Measurements from ENCODE around the gene HBA2. TPM values are rescaled to one million over a fixed set of nuclear protein-coding genes. Genes with fewer than 3 reads are reported as not detected.
"Not testable (repeated sequence)": the region's sequence is repeated elsewhere in the genome, so short reads cannot be mapped to it uniquely, and the experiment has no call there.

Gene HBA2
- total RNA-seq, 2 donors from 2014 or later, result not detected

DNA sequence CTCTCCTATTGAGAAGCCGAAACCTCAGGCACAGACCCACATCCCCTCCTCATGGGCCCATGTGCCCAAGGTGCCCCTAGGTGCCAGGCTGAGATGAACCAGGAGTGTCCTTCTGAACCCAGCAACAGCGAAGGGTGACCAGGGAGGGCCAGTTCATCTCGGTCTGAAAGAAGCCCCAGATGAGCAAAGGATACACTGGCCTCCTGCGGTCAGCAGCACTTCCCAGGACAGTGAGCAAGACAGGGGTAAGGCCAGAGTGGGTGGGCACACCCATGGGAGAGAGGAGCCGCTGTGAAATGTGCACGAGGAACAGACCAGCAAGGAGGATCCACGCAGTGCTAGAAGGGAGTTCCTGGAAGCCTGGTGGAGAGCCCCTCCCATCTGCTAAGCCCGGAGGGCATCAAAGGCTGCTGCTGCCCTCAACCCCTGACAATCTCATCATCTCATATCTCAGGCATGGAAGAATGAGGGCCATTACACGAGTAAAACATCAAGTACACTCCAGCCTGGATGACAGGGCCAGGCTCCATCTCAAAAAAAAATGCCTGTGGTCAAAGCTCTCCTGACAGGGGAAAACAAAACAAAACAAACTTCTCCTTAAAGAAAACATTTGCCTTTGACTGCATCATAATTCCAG, 23.5 kb upstream of the HBA2 start:
- H3K36me3 Mint-ChIP-seq (ENCODE audit: low read depth), result no peaks in the 10 kb centered on the region
- no peak overlapping the region for H3K4me3 Mint-ChIP-seq
- H3K4me1 Mint-ChIP-seq, result no peaks in the 10 kb centered on the region
- peaks cover 4% of the 10 kb centered on the region for H3K27me3 Mint-ChIP-seq
- H3K27ac Mint-ChIP-seq, result no peak overlapping the region
- no peaks in the 10 kb centered on the region for H3K9me3 Mint-ChIP-seq
- ATAC-seq (replicated peaks), result no peak

DNA sequence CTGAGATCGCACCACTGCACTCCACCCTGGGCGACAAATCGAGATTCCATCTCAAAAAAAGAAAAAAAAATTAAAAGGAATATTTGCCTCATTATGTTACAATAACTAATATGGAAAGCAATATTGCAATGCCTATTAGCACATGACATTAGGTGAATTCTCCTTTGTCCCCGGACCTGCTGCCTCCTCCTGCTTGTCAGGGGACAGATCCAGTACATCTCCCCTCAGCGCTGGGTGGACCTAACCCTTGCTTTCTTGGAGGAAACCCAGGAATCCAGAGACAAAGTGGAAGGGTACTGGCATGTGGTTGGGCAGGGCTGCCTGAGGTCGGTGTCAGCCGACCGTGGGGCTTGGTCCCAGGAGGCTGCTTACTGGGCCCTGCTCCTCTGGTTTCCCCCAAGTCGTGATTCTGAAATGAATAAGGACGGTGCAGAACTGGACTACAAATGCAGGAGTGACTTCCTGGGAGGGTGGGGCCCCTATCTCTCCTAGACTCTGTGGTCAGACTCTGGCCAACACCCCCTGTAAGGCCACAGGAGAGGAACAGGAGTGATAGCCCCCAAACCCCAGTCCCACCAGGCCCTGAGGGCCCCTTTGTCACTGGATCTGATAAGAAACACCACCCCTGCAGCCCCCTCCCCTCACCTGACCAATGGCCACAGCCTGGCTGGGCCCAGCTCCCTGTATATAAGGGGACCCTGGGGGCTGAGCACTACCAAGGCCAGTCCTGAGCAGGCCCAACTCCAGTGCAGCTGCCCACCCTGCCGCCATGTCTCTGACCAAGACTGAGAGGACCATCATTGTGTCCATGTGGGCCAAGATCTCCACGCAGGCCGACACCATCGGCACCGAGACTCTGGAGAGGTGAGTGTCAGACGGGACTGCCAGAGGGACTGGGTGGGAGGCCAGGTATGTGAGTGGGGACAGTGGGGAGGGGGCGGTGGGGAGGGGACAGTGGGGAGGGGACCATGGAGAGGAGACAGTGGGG, 20.2 kb upstream of the HBA2 start, which contains the start of gene HBZ:
Gene HBZ (plus strand): TSS at position 504 of the 988 bp plus-strand sequence. CDS start 266 bp downstream, at position 770.
- ATAC-seq (replicated peaks), result no peak
- H3K27ac Mint-ChIP-seq, result no peak within 1 kb of the TSS
- no peaks in the 10 kb centered on the region for H3K36me3 Mint-ChIP-seq (ENCODE audit: low read depth)
- H3K9me3 Mint-ChIP-seq, result no peaks in the 10 kb centered on the region
- H3K27me3 Mint-ChIP-seq, result peaks cover 14% of the 10 kb centered on the region
- peaks cover 5% of the 10 kb centered on the region for H3K4me1 Mint-ChIP-seq
- no peak within 1 kb of the TSS for H3K4me3 Mint-ChIP-seq

- H3K4me1 Mint-ChIP-seq; H3K4me3 Mint-ChIP-seq; H3K9me3 Mint-ChIP-seq; H3K36me3 Mint-ChIP-seq (ENCODE audit: low read depth); ATAC-seq (replicated peaks); H3K27ac Mint-ChIP-seq: not testable (repeated sequence)
- peaks cover 18% of the 10 kb centered on the region for H3K27me3 Mint-ChIP-seq
Measured at GRCh38 chr16:153129-153521, 19.6 kb upstream of the HBA2 start.

DNA sequence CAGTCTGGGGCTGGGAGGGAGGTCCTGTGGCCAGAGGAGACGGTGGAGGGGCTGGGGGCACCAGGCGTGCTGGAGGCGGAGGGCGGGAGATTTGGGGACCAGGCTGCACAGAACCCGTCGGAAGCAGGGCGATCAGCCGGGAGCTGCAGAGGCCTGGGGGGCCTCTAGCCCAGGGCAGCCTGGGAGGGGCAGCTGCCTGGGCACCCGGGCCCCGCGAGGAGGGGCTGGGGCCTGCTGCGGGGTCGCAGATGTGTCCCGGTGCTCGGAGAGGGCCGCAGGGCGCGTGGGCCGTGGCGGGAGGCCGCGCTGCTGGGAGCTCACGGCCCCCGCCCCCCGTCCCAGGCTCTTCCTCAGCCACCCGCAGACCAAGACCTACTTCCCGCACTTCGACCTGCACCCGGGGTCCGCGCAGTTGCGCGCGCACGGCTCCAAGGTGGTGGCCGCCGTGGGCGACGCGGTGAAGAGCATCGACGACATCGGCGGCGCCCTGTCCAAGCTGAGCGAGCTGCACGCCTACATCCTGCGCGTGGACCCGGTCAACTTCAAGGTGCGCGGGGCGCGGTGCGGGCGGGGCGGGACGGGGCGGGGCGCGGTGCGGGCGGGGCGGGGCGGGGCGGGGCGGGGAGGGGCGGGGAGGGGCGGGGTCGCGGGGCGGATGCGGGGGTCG, 19.0 kb upstream of the HBA2 start:
- ATAC-seq (replicated peaks), result peak; percentile 57
- H3K27ac Mint-ChIP-seq; H3K4me1 Mint-ChIP-seq; H3K36me3 Mint-ChIP-seq (ENCODE audit: low read depth); H3K9me3 Mint-ChIP-seq: not testable (repeated sequence)
- H3K27me3 Mint-ChIP-seq, result peaks cover 20% of the 10 kb centered on the region
- H3K4me3 Mint-ChIP-seq, result peak overlapping the region; percentile 61

GRCh38 chr16:154217-155030, 18.3 kb upstream of the HBA2 start:
- H3K27me3 Mint-ChIP-seq, result peaks cover 22% of the 10 kb centered on the region
- peak; percentile 39 for ATAC-seq (replicated peaks)

DNA sequence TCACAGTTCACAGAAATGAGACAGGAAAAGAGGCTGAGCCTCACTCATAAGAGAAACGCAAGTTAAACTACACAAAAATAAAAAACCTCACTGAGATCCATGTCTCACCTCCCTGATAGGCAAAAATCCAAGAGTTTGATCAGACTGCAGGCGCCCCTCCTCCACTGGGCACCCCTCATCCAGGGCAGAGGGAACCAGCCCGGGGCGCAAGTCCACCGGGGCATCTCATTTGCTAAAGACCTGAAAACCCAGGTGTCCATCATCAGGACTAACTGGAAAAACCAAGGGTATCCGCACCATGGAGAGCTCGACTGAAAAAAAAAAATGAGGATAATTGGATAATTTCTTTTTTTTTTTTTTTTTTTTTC, 17.7 kb upstream of the HBA2 start:
- Mint-ChIP-seq H3K9me3 (no peaks in the 10 kb centered on the region), H3K4me3 (peak overlapping the region; percentile 61), H3K27ac (no peak overlapping the region), H3K27me3 (peaks cover 25% of the 10 kb centered on the region), H3K36me3 (ENCODE audit: low read depth) (no peaks in the 10 kb centered on the region), H3K4me1 (peaks cover 5% of the 10 kb centered on the region)
- no peak for ATAC-seq (replicated peaks)

More at GRCh38 chr16:154217-155030, 18.3 kb upstream of the HBA2 start:
- peaks cover 5% of the 10 kb centered on the region for H3K4me1 Mint-ChIP-seq
- no peaks in the 10 kb centered on the region for H3K36me3 Mint-ChIP-seq (ENCODE audit: low read depth)
- H3K9me3 Mint-ChIP-seq, result no peaks in the 10 kb centered on the region
- H3K4me3 Mint-ChIP-seq, result peak overlapping the region; percentile 61
- no peak overlapping the region for H3K27ac Mint-ChIP-seq

- ATAC-seq (replicated peaks), result no peak
- H3K27me3 Mint-ChIP-seq, result peaks cover 35% of the 10 kb centered on the region
- H3K27ac Mint-ChIP-seq, result no peak overlapping the region
- H3K36me3 Mint-ChIP-seq (ENCODE audit: low read depth), result no peaks in the 10 kb centered on the region
- no peak overlapping the region for H3K4me3 Mint-ChIP-seq
- no peaks in the 10 kb centered on the region for H3K9me3 Mint-ChIP-seq
- H3K4me1 Mint-ChIP-seq, result peaks cover 5% of the 10 kb centered on the region
Measured at GRCh38 chr16:159136-159849, 13.4 kb upstream of the HBA2 start.

DNA sequence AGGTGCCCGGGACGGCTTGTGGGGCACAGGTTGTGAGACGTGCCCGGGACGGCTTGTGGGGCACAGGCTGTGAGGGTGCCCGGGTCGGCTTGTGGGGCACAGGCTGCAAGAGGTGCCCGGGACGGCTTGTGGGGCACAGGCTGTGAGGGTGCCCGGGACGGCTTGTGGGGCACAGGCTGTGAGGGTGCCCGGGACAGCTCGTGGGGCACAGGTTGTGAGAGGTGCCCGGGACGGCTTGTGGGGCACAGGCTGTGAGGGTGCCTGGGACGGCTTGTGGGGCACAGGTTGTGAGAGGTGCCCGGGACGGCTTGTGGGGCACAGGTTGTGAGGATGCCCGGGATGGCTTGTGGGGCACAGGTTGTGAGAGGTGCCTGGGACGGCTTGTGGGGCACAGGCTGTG, 12.4 kb upstream of the HBA2 start:
- H3K9me3 Mint-ChIP-seq; ATAC-seq (replicated peaks); H3K36me3 Mint-ChIP-seq (ENCODE audit: low read depth); H3K27ac Mint-ChIP-seq; H3K4me3 Mint-ChIP-seq; H3K4me1 Mint-ChIP-seq: not testable (repeated sequence)
- peaks cover 29% of the 10 kb centered on the region for H3K27me3 Mint-ChIP-seq

DNA sequence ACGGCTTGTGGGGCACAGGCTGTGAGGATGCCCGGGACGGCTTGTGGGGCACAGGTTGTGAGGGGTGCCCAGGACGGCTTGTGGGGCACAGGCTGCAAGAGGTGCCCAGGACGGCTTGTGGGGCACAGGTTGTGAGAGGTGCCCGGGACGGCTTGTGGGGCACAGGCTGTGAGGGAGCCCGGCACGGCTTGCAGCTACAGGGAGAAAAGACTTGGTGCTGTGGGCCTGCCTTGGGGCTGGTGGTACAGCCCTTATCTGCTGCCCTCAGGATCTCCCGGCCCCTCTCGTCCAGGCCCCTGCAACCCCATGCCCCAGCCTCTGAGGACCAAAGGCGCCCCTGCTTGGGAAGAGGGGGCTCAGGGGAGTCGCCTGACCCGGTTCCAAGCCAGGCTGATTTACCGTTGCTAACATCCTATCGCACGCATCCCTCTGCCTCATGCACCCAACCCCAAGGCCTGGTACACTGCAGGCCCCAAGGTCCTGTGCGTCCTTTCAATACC, 11.9 kb upstream of the HBA2 start:
- H3K4me3 Mint-ChIP-seq, result no peak overlapping the region
- no peaks in the 10 kb centered on the region for H3K4me1 Mint-ChIP-seq
- H3K27ac Mint-ChIP-seq, result no peak overlapping the region
- peaks cover 27% of the 10 kb centered on the region for H3K27me3 Mint-ChIP-seq
- no peaks in the 10 kb centered on the region for H3K36me3 Mint-ChIP-seq (ENCODE audit: low read depth)
- H3K9me3 Mint-ChIP-seq, result no peaks in the 10 kb centered on the region
- no peak for ATAC-seq (replicated peaks)

GRCh38 chr16:162271-162991, 10.2 kb upstream of the HBA2 start:
- H3K4me1 Mint-ChIP-seq, result no peaks in the 10 kb centered on the region
- H3K4me3 Mint-ChIP-seq, result no peak overlapping the region
- no peak overlapping the region for H3K27ac Mint-ChIP-seq
- H3K36me3 Mint-ChIP-seq (ENCODE audit: low read depth), result no peaks in the 10 kb centered on the region
- no peaks in the 10 kb centered on the region for H3K9me3 Mint-ChIP-seq
- H3K27me3 Mint-ChIP-seq, result peaks cover 32% of the 10 kb centered on the region
- ATAC-seq (replicated peaks), result no peak

GRCh38 chr16:163139-163538, 9.5 kb upstream of the HBA2 start:
- H3K4me3 Mint-ChIP-seq; ATAC-seq (replicated peaks): not testable (repeated sequence)

GRCh38 chr16:163696-164095, 9.0 kb upstream of the HBA2 start:
- not testable (repeated sequence) for H3K4me3 Mint-ChIP-seq; H3K9me3 Mint-ChIP-seq; H3K36me3 Mint-ChIP-seq (ENCODE audit: low read depth); H3K27ac Mint-ChIP-seq; H3K4me1 Mint-ChIP-seq
- peak; percentile 22 for ATAC-seq (replicated peaks)
- peaks cover 27% of the 10 kb centered on the region for H3K27me3 Mint-ChIP-seq

More at GRCh38 chr16:163139-163538, 9.5 kb upstream of the HBA2 start:
- H3K27ac Mint-ChIP-seq; H3K4me1 Mint-ChIP-seq; H3K36me3 Mint-ChIP-seq (ENCODE audit: low read depth); H3K9me3 Mint-ChIP-seq: not testable (repeated sequence)
- peaks cover 28% of the 10 kb centered on the region for H3K27me3 Mint-ChIP-seq
